H1 (cell line): Measurements from ENCODE around the gene THBS1. TPM values are rescaled to one million over a fixed set of nuclear protein-coding genes. Genes with fewer than 3 reads are reported as not detected.
A peak's percentile ranks its signal among the peaks of the same experiment; 100 is the strongest.

Experiments
- CHD2 ChIP-seq: IDR thresholded peaks from 2 replicates; pipeline ENCODE4 v1.6.1; 2012; ENCODE audit warnings: low read length, improper control_type of control experiment
- E2F6 ChIP-seq: IDR thresholded peaks from 2 replicates; pipeline ENCODE4 v1.6.1; 2012; ENCODE audit warnings: inconsistent platforms
- EZH2 ChIP-seq: fragments of 200-600 bp; sonication (generic); IDR thresholded peaks from 2 replicates; pipeline ENCODE4 v1.7.1; 2012; ENCODE audit warnings: low read depth, mild to moderate bottlenecking, moderate library complexity, low read length, inconsistent platforms; ENCODE audit not compliant: severe bottlenecking
- GABPA ChIP-seq: IDR thresholded peaks from 2 replicates; pipeline ENCODE4 v1.6.1; 2011; ENCODE audit warnings: mild to moderate bottlenecking, low read length, moderate library complexity, borderline replicate concordance; ENCODE audit not compliant: insufficient read depth
- HDAC2 ChIP-seq, 2 experiments: fragments of 300-600 bp in 1 of 2; sonication (generic) in 1 of 2; IDR thresholded peaks; 2 replicates each; pipeline ENCODE4 v1.6.1; 2011 to 2012; ENCODE audit warnings: low read depth in 2 of 2, low read length in 2 of 2, mild to moderate bottlenecking in 2 of 2, moderate library complexity in 2 of 2, borderline replicate concordance in 1 of 2, inconsistent platforms in 1 of 2
- KDM4A ChIP-seq: IDR thresholded peaks from one replicate; pipeline ENCODE4 v1.7.1; 2012; ENCODE audit warnings: low read depth, mild to moderate bottlenecking, moderate library complexity, low read length, inconsistent platforms; ENCODE audit not compliant: severe bottlenecking
- PHF8 ChIP-seq: fragments of 200-600 bp; sonication (generic); conservative IDR thresholded peaks from 2 replicates; pipeline ENCODE4 v1.7.1; 2012; ENCODE audit warnings: low read depth, mild to moderate bottlenecking, inconsistent platforms, low read length, moderate library complexity
- POLR2A ChIP-seq, 2 experiments: IDR thresholded peaks; 1 replicate in 1 of 2; 2 replicates in 1 of 2; pipeline ENCODE4 v1.6.1; 2011; ENCODE audit warnings: low read depth in 2 of 2, low read length in 2 of 2, mild to moderate bottlenecking in 2 of 2; ENCODE audit errors: control extremely low read depth in 1 of 2
- POLR2AphosphoS5 ChIP-seq: IDR thresholded peaks from 2 replicates; pipeline ENCODE4 v1.6.1; 2011; ENCODE audit warnings: low read depth, low read length
- SAP30 ChIP-seq: fragments of 300-600 bp; sonication (generic); IDR thresholded peaks from 2 replicates; pipeline ENCODE4 v1.7.1; 2012; ENCODE audit warnings: low read length, moderate library complexity, mild to moderate bottlenecking, inconsistent platforms; ENCODE audit not compliant: insufficient read depth, insufficient replicate concordance
- SIRT6 ChIP-seq: IDR thresholded peaks from one replicate; pipeline ENCODE4 v1.7.1; 2012; ENCODE audit warnings: low read length, inconsistent platforms
- TEAD4 ChIP-seq: IDR thresholded peaks from 2 replicates; pipeline ENCODE4 v1.6.1; 2012; ENCODE audit warnings: low read depth, low read length, inconsistent platforms, mixed read lengths
- YY1 ChIP-seq: IDR thresholded peaks from 2 replicates; pipeline ENCODE4 v1.6.1; 2011; ENCODE audit warnings: low read depth, mild to moderate bottlenecking, low read length
- polyA plus RNA-seq, 7 experiments: library from polyadenylated mRNA; depleted of rRNA in 3 of 7; stranded (reverse) in 5 of 7; unstranded in 2 of 7; fragments of >200 nt in 5 of 7; fragments of 200-250 nt in 2 of 7; gene quantifications; 1 replicate in 5 of 7; 2 replicates in 1 of 7; 4 replicates in 1 of 7; pipeline versions ENCODE4 v1.2.1 to v1.2.3, GENCODE V29; 2011 to 2013; ENCODE audit warnings: missing spikeins in 2 of 7, mixed read lengths in 2 of 7
- total RNA-seq: library from RNA; stranded (reverse); fragmentation: NEBNext Ultra II Directional; extraction: Animal tissue kit (Norgen Biotek cat#: 25700); gene quantifications from 2 replicates; pipeline ENCODE4 v1.2.1, GENCODE V29; 2021

Gene THBS1
- total and polyA plus RNA-seq, 2 of the 8 experiments (the other 6 are each of a cell fraction or from before 2014, with no cell fraction given), result 10.3 to 63.3 TPM

DNA sequence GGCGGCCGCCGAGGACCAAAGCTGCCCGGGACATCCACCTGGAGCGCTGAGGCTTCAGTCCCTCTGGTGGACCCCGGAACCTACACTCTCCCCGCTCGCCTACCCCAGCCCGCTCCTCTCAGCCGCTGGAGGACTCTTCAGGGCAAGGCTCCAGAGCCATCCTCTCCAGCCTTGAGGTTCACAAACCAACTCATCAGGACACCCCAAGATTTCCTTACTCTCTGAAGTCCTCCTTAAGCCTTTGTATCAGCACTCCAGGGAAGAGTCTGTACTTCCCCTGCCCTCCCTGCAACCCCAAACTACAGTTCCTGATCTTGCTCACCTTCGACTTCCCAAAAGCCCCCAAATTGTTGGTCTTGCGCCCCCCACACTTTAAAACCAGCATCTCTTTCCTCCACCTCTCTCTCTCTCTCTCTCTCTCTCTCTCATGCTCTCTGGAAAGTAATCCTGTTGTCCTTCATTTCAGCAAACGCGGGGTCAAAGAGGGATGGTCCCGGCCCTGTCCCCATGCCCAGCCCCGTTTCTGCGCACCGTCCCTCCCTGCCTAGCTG, 438 bp downstream of the THBS1 start (continued):
- peak; percentile 68 for TF ChIP-seq KDM4A
- no peak for TF ChIP-seq GABPA
- peak; percentile 38 for TF ChIP-seq SIRT6
- TF ChIP-seq E2F6, result no peak
- TF ChIP-seq CHD2, result no peak
- peak; percentile 60 for TF ChIP-seq SAP30
- TF ChIP-seq POLR2AphosphoS5, result peak; percentile 85
- TF ChIP-seq EZH2, result no peak
- no peak for TF ChIP-seq HDAC2 (IDR thresholded peaks at IDR 0.05; ENCODE audit: borderline replicate concordance in 1 of 2, low read depth in 2 of 2, low read length in 2 of 2)
- TF ChIP-seq TEAD4, result no peak
- peak; percentile 24; the same call in 1 of the 2 replicates for TF ChIP-seq PHF8
- TF ChIP-seq YY1, result 0 out of 2 replicates have a peak, but pooled peaks have one; percentile 2
- peak in 1 of 2 experiments; percentile 68; a peak in 2 of 3 replicates for TF ChIP-seq POLR2A (IDR thresholded peaks at IDR 0.05; ENCODE audit: control extremely low read depth in 1 of 2, low read depth in 2 of 2, low read length in 2 of 2)
